HG03354 (cell line): ENCODE results near the gene PRTG.
"Not testable (repeated sequence)": the region's sequence is repeated elsewhere in the genome, so short reads cannot be mapped to it uniquely, and the experiment has no call there.

Experiments
- ATAC-seq: cut with Tn5 transposase; IDR thresholded peaks from one replicate; pipeline ENCODE4 v1.9.1; 2021; ENCODE audit warnings: mild to moderate bottlenecking; ENCODE audit not compliant: unreplicated experiment, poor library complexity, severe bottlenecking

PRTG gene

GRCh38 chr15:55753433-55753832 is 10.5 kb upstream of the PRTG start:
- not testable (repeated sequence) for ATAC-seq

GRCh38 chr15:55750706-55751105 is 7.8 kb upstream of the PRTG start:
- no peak for ATAC-seq

GRCh38 chr15:55743729-55744655 is 1.0 kb upstream of the PRTG start:
- no peak for ATAC-seq

- peak; percentile 47 for ATAC-seq
Measured at GRCh38 chr15:55742498-55742926, 440 bp downstream of the PRTG start.

- ATAC-seq: peak; percentile 39
Measured at GRCh38 chr15:55741833-55742497, 987 bp downstream of the PRTG start.

GRCh38 chr15:55740981-55741832 is 1.7 kb downstream of the PRTG start:
- ATAC-seq: no peak

GRCh38 chr15:55740359-55740878 is 2.5 kb downstream of the PRTG start:
- no peak for ATAC-seq

GRCh38 chr15:55739641-55740040 is 3.3 kb downstream of the PRTG start:
- no peak for ATAC-seq

GRCh38 chr15:55738715-55739114 is 4.2 kb downstream of the PRTG start:
- ATAC-seq: no peak

GRCh38 chr15:55737373-55737772 is 5.6 kb downstream of the PRTG start:
- ATAC-seq: no peak

- ATAC-seq: no peak
Measured at GRCh38 chr15:55736756-55737155, 6.2 kb downstream of the PRTG start.

GRCh38 chr15:55734641-55735040 is 8.3 kb downstream of the PRTG start:
- no peak for ATAC-seq

- not testable (repeated sequence) for ATAC-seq
Measured at GRCh38 chr15:55733461-55733860, 9.5 kb downstream of the PRTG start.

- no peak for ATAC-seq
Measured at GRCh38 chr15:55721554-55722185, 21.3 kb downstream of the PRTG start.

GRCh38 chr15:55715355-55716076 is 27.4 kb downstream of the PRTG start:
- ATAC-seq: no peak

GRCh38 chr15:55714064-55714463 is 28.9 kb downstream of the PRTG start:
- ATAC-seq: no peak

GRCh38 chr15:55712363-55712762 is 30.6 kb downstream of the PRTG start:
- ATAC-seq: no peak

GRCh38 chr15:55710286-55710685 is 32.7 kb downstream of the PRTG start:
- no peak for ATAC-seq

- no peak for ATAC-seq
Measured at GRCh38 chr15:55709458-55709857, 33.5 kb downstream of the PRTG start.
